Transverse colon (tissue), 4 donors: ENCODE data around the gene TNFRSF14.

Experiments
- EP300 ChIP-seq: sonication (generic); formaldehyde crosslinking; IDR thresholded peaks from one replicate; pipeline ENCODE4 v1.6.1; 2017; ENCODE audit warnings: antibody characterized with exemption, low read depth
- POLR2A ChIP-seq: fragments of 450-650 bp; IDR thresholded peaks from one replicate; pipeline ENCODE4 v1.6.1; 2016; ENCODE audit warnings: antibody characterized with exemption, mild to moderate bottlenecking, moderate library complexity
- POLR2AphosphoS5 ChIP-seq, 3 donors: sonication (generic); formaldehyde crosslinking; IDR thresholded peaks; one replicate each; pipeline ENCODE4 v1.6.1; 2016; ENCODE audit warnings: antibody characterized with exemption in 3 of 3
- TF ChIP-seq, protein P1 (sequence below), 5 experiments: fragments of 200-600 bp in 3 of 5; fragments of 450-650 bp in 2 of 5; sonication (generic) in 3 of 5; IDR thresholded peaks; 1 replicate in 2 of 5; 2 replicates in 3 of 5; pipeline ENCODE4 v1.5.1; 2016 to 2017; ENCODE audit warnings: antibody characterized with exemption in 5 of 5, inconsistent platforms in 3 of 5, mild to moderate bottlenecking in 2 of 5, moderate library complexity in 1 of 5

DNA sequence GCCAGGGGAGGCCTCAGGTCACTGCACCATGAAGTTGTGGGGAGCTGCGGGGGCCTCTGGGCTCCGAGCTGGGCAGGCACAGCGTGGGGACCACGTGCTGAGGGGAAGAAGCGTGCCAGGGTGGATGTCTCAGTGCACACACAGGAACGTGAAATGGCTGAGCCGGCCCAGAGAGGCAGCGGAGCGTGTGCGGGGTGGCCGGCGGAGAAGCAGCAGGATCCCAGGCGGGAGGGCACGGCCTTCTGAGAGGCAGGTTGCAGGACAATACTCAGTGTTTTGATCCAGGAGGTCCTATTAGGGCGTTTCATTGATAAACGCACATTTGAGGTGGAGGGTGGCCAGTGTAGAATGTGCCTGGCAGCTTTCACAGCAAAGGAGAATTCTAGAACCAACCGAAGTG lies 12.9 kb downstream of the TNFRSF14 start:
- TF ChIP-seq POLR2A: no peak
- TF ChIP-seq POLR2AphosphoS5 (IDR thresholded peaks at IDR 0.05): no peak
- TF ChIP-seq, protein P1, sequence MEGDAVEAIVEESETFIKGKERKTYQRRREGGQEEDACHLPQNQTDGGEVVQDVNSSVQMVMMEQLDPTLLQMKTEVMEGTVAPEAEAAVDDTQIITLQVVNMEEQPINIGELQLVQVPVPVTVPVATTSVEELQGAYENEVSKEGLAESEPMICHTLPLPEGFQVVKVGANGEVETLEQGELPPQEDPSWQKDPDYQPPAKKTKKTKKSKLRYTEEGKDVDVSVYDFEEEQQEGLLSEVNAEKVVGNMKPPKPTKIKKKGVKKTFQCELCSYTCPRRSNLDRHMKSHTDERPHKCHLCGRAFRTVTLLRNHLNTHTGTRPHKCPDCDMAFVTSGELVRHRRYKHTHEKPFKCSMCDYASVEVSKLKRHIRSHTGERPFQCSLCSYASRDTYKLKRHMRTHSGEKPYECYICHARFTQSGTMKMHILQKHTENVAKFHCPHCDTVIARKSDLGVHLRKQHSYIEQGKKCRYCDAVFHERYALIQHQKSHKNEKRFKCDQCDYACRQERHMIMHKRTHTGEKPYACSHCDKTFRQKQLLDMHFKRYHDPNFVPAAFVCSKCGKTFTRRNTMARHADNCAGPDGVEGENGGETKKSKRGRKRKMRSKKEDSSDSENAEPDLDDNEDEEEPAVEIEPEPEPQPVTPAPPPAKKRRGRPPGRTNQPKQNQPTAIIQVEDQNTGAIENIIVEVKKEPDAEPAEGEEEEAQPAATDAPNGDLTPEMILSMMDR (IDR thresholded peaks at IDR 0.05): no peak
- no peak for TF ChIP-seq EP300
